HL-60 (cell line): Measurements from ENCODE around the gene MIF4GD.
"Not testable (repeated sequence)": the region's sequence is repeated elsewhere in the genome, so short reads cannot be mapped to it uniquely, and the experiment has no call there.

Source experiments
- DNase-seq, 2 experiments: peaks; one replicate each; pipeline ENCODE4 v3.0.0-alpha.2; 2010 to 2020; ENCODE audit warnings: low read depth in 1 of 2, low spot score in 1 of 2
- H3K27ac ChIP-seq: fragments of 250-450 bp; sonication (Bioruptor Pico); replicated peaks from 2 replicates; pipeline ENCODE4 v1.5.1; 2020; ENCODE audit warnings: mild to moderate bottlenecking, moderate library complexity
- H3K27me3 ChIP-seq: fragments of 250-450 bp; sonication (Bioruptor Pico); 2 replicates; pipeline ENCODE4 v1.5.1; 2021; ENCODE audit warnings: mild to moderate bottlenecking, moderate library complexity; ENCODE audit not compliant: insufficient read depth, poor library complexity, severe bottlenecking
- H3K4me3 ChIP-seq: replicated peaks from 2 replicates; pipeline ENCODE4 v1.5.1; 2011; ENCODE audit warnings: mild to moderate bottlenecking, control low read depth, low read length; ENCODE audit not compliant: insufficient read depth
- GABPA ChIP-seq: IDR thresholded peaks from 2 replicates; pipeline ENCODE4 v1.6.1; 2012; ENCODE audit warnings: low read depth
- POLR2AphosphoS5 ChIP-seq: IDR thresholded peaks from 2 replicates; pipeline ENCODE4 v1.6.1; 2012; ENCODE audit warnings: low read depth
- SPI1 ChIP-seq: IDR thresholded peaks from 2 replicates; pipeline ENCODE4 v1.6.1; 2012; ENCODE audit warnings: low read depth, mild to moderate bottlenecking, borderline replicate concordance
- TF ChIP-seq, protein P1 (sequence below): IDR thresholded peaks from one replicate; pipeline ENCODE4 v1.5.1; 2011; ENCODE audit warnings: low read length, control low read depth, inconsistent platforms; ENCODE audit not compliant: insufficient read depth
- TF ChIP-seq, protein P2 (sequence below): IDR thresholded peaks from 2 replicates; pipeline ENCODE4 v1.6.1; 2012; ENCODE audit warnings: low read depth; ENCODE audit not compliant: insufficient replicate concordance

The MIF4GD gene

DNA sequence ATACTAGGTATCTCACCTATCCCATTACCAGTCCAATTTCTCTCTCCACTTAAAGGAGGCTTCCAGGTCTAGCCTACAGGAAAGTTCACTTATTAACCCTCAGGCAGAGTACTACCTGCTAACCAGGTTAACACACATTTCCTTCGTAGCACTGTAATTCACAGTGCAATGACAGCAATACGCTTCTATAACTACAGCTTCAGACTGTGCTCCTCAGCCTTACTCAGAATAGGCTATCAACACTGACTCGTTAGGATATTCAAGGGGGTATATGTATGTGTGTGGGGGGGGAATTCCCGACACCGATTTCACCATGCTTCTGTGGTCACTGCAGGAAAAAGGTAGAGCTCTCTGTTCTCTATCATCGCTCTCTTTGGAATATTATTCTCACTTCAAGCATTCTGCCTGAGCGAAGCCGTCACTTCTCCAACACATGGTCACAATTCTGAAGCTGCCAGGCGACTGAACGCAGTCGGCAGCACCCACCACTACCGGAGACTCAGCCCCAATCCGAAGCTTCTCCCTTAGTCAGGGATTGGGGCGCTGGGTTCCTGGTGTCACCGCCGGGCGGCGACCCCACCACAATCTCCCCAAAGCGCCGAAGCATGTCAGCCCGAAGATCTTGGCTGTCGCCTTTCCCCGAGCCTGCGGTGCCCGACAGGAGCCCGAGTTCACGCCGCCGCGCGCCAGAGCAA lies 10.2 kb downstream of the MIF4GD start:
- H3K27me3 ChIP-seq = no peaks in the 10 kb centered on the region
- H3K4me3 ChIP-seq = peak overlapping the region; percentile 80
- no peak for DNase-seq
- TF ChIP-seq, protein P1, sequence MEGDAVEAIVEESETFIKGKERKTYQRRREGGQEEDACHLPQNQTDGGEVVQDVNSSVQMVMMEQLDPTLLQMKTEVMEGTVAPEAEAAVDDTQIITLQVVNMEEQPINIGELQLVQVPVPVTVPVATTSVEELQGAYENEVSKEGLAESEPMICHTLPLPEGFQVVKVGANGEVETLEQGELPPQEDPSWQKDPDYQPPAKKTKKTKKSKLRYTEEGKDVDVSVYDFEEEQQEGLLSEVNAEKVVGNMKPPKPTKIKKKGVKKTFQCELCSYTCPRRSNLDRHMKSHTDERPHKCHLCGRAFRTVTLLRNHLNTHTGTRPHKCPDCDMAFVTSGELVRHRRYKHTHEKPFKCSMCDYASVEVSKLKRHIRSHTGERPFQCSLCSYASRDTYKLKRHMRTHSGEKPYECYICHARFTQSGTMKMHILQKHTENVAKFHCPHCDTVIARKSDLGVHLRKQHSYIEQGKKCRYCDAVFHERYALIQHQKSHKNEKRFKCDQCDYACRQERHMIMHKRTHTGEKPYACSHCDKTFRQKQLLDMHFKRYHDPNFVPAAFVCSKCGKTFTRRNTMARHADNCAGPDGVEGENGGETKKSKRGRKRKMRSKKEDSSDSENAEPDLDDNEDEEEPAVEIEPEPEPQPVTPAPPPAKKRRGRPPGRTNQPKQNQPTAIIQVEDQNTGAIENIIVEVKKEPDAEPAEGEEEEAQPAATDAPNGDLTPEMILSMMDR = no peak
- TF ChIP-seq SPI1 (no peak), POLR2AphosphoS5 (no peak), GABPA (no peak)
- TF ChIP-seq, protein P2, sequence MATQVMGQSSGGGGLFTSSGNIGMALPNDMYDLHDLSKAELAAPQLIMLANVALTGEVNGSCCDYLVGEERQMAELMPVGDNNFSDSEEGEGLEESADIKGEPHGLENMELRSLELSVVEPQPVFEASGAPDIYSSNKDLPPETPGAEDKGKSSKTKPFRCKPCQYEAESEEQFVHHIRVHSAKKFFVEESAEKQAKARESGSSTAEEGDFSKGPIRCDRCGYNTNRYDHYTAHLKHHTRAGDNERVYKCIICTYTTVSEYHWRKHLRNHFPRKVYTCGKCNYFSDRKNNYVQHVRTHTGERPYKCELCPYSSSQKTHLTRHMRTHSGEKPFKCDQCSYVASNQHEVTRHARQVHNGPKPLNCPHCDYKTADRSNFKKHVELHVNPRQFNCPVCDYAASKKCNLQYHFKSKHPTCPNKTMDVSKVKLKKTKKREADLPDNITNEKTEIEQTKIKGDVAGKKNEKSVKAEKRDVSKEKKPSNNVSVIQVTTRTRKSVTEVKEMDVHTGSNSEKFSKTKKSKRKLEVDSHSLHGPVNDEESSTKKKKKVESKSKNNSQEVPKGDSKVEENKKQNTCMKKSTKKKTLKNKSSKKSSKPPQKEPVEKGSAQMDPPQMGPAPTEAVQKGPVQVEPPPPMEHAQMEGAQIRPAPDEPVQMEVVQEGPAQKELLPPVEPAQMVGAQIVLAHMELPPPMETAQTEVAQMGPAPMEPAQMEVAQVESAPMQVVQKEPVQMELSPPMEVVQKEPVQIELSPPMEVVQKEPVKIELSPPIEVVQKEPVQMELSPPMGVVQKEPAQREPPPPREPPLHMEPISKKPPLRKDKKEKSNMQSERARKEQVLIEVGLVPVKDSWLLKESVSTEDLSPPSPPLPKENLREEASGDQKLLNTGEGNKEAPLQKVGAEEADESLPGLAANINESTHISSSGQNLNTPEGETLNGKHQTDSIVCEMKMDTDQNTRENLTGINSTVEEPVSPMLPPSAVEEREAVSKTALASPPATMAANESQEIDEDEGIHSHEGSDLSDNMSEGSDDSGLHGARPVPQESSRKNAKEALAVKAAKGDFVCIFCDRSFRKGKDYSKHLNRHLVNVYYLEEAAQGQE = no peak
- H3K27ac ChIP-seq = peak overlapping the region; percentile 100

DNA sequence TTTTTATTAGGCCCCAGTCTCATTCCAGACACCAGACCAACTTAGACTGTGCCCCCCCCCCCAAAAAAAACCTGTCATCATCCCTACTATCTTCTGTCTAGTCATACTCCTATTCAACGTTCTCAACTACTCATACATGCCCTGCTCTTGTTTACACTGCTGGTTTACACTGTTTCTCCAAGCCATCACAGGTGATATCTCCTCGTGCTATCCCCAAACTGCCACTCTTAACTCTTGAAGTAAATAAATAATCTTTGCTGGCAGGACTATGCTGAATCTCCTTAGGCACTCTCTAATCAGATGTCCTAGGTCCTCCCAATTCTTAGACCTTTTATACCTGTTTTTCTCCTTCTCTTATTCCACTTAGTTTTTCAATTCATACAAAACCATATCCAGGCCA lies 13.8 kb downstream of the MIF4GD start:
- not testable (repeated sequence) for H3K27ac ChIP-seq, H3K4me3 ChIP-seq, DNase-seq, H3K27me3 ChIP-seq

DNA sequence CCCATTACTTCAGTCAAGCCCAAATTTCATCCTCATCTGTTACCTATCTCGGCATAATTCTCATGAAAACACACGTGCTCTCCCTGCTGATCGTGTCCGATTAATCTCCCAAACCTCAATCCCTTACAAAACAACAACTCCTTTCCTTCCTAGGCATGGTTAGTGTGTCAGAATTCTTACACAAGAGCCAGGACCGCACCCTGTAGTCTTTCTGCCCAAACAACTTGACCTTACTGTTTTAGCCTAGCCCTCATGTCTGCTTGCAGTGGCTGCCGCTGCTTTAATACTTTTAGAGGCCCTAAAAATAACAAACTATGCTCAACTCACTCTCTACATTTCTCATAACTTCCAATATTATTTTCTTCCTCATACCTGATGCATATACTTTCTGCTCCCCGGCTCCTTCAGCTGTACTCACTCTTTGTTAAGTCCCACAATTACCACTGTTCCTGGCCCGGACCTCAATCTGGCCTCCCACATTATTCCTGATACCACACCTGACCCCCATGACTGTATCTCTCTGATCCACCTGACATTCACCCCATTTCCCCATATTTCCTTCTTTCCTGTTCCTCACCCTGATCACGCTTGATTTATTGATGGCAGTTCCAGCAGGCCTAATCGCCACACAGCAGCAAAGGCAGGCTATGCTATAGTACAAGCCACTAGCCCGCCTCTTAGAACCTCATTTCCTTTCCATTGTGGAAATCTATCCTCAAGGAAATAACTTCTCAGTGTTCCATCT lies 14.9 kb downstream of the MIF4GD start:
- not testable (repeated sequence) for DNase-seq, H3K27ac ChIP-seq, H3K27me3 ChIP-seq, H3K4me3 ChIP-seq

DNA sequence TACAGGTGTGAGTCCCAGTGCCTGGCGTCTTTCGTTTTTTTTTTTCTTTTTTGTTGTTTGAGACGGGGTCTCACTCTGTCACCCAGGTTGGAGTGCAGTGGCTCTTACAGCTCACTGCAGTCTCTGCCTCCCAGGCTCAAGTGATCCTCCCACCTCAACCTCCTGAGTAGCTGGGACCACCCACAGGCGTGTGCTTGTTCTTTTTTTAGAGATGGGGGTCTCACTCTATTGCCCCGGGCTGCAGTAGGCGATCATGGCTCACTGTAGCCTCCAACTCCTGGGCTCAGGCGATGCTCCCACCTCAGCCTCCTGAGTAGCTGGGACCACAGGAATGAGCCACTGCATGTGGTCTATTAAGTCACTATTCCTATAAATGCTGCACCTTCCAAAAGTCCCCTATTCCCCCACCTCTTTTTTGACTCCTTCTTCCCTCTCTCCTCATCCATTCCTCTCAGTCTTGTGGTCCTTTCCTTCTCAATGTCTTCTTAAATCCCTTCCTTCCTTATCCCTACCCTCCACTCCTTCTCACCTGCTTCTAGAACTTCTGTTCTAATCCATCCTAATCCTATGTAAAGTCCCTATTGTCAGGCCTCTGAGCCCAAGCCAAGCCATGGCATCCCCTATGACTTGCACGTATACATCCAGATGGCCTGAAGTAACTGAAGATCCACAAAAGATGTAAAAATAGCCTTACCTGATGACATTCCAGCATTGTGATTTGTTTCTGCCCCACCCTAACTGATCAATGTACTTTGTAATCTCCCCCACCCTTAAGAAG lies 18.8 kb downstream of the MIF4GD start:
- DNase-seq = no peak
- TF ChIP-seq, protein P2 = no peak
- TF ChIP-seq POLR2AphosphoS5 (no peak), SPI1 (no peak), GABPA (no peak)
- TF ChIP-seq, protein P1 = no peak
- Histone ChIP-seq H3K4me3 (no peak overlapping the region), H3K27me3 (no peaks in the 10 kb centered on the region), H3K27ac (no peak overlapping the region)
